AG10803 (cell line): ENCODE measurements around the gene ZNF669.

ENCODE experiments used
- DNase-seq: peaks from one replicate; pipeline ENCODE4 v3.0.0; 2010; ENCODE audit warnings: low read depth
- H3K4me3 ChIP-seq: 2 replicates; pipeline ENCODE4 v1.5.1; 2011; ENCODE audit warnings: mild to moderate bottlenecking, low read length, control low read depth
- CTCF ChIP-seq: conservative IDR thresholded peaks from 2 replicates; pipeline ENCODE4 v1.5.1; 2011; ENCODE audit warnings: mild to moderate bottlenecking, low read length, control low read depth, inconsistent platforms

Gene ZNF669

GRCh38 chr1:247060771-247061170 lies 43.4 kb downstream of the ZNF669 start:
- no peak for DNase-seq
- no peak for TF ChIP-seq CTCF
- H3K4me3 ChIP-seq = no peak overlapping the region

- DNase-seq = no peak
- TF ChIP-seq CTCF = no peak
- H3K4me3 ChIP-seq = no peak overlapping the region
Observed at GRCh38 chr1:247056071-247056470, 48.1 kb downstream of the ZNF669 start.

GRCh38 chr1:247054992-247055415 lies 49.2 kb downstream of the ZNF669 start:
- no peak overlapping the region for H3K4me3 ChIP-seq
- DNase-seq = no peak
- no peak for TF ChIP-seq CTCF
